Panc1 (cell line): ENCODE results near the gene CDC37L1. TPM values are rescaled to one million over a fixed set of nuclear protein-coding genes. Genes with fewer than 3 reads are reported as not detected.

ENCODE experiments used
- ATAC-seq: fragments of 200-7000 bp; cut with Tn5 transposase; 2 replicates; pipeline ENCODE4 v1.9.1; 2020; ENCODE audit warnings: mild to moderate bottlenecking, moderate library complexity
- BruUV-seq: library from RNA; stranded (reverse); fragments of 400-500 nt; replicated peaks from 2 replicates; lab custom pipeline; 2021; lab: Mats Ljungman, UMichigan
- CTCF ChIA-PET: fragments of 300-600 bp; sonication (Branson Sonifier 250); formaldehyde crosslinking; loops from one replicate; lab custom pipeline; 2022; ENCODE audit warnings: antibody characterized with exemption; lab: Charles Lee
- POLR2A ChIA-PET: fragments of 300-600 bp; sonication (Branson Sonifier 250); formaldehyde crosslinking; loops from one replicate; lab custom pipeline; 2022; ENCODE audit warnings: antibody characterized with exemption; lab: Charles Lee
- DNase-seq: peaks from one replicate; pipeline ENCODE4 v3.0.0-alpha.2; 2010; ENCODE audit warnings: low read depth, low spot score
- H3K27ac ChIP-seq: 2 replicates; pipeline ENCODE4 v1.5.1; 2011; ENCODE audit warnings: mild to moderate bottlenecking, low read length, inconsistent platforms
- H3K27me3 ChIP-seq: fragments of 200-500 bp; sonication (Bioruptor generic); 2 replicates; pipeline ENCODE4 v1.6.0; 2014; ENCODE audit warnings: low read length, inconsistent platforms; ENCODE audit not compliant: control insufficient read depth, insufficient read depth
- H3K36me3 ChIP-seq: fragments of 200-500 bp; sonication (Bioruptor generic); 2 replicates; pipeline ENCODE4 v1.5.1; 2014; ENCODE audit warnings: inconsistent platforms, mild to moderate bottlenecking, low read length, moderate library complexity; ENCODE audit not compliant: control insufficient read depth, insufficient read depth
- H3K4me1 ChIP-seq: 2 replicates; pipeline ENCODE4 v1.5.1; 2011; ENCODE audit warnings: inconsistent platforms, mild to moderate bottlenecking, low read length, moderate library complexity; ENCODE audit not compliant: control insufficient read depth, insufficient read depth
- H3K4me3 ChIP-seq, 2 experiments: 2 replicates each; pipeline ENCODE4 v1.5.1; 2011 to 2012; ENCODE audit warnings: low read depth in 2 of 2, low read length in 2 of 2, mild to moderate bottlenecking in 2 of 2, inconsistent platforms in 1 of 2, moderate library complexity in 1 of 2
- H3K9me3 ChIP-seq: fragments of 200-500 bp; sonication (Bioruptor generic); 2 replicates; pipeline ENCODE4 v1.5.1; 2014; ENCODE audit warnings: low read depth, mild to moderate bottlenecking, inconsistent platforms, low read length, moderate library complexity; ENCODE audit not compliant: control insufficient read depth, insufficient read depth
- CTCF ChIP-seq: fragments of 450-650 bp; IDR thresholded peaks from 2 replicates; pipeline ENCODE4 v1.5.1; 2017; ENCODE audit warnings: mild to moderate bottlenecking
- POLR2AphosphoS5 ChIP-seq: IDR thresholded peaks from 2 replicates; pipeline ENCODE4 v1.6.1; 2012; ENCODE audit warnings: mild to moderate bottlenecking, low read depth, low read length, moderate library complexity
- SIN3A ChIP-seq: IDR thresholded peaks from 2 replicates; pipeline ENCODE4 v1.6.1; 2012; ENCODE audit warnings: low read depth, mild to moderate bottlenecking, low read length, moderate library complexity, borderline replicate concordance; ENCODE audit not compliant: insufficient read depth
- TCF7L2 ChIP-seq: IDR thresholded peaks from 2 replicates; pipeline ENCODE4 v1.6.1; 2011; ENCODE audit warnings: mild to moderate bottlenecking, low read depth, low read length, inconsistent platforms
- in situ Hi-C: cut with HindIII; loops from 2 replicates; pipeline ENCODE4 v1.10.0; 2016; ENCODE audit warnings: low sequenced_read_pairs, low pct_unique_long_range_greater_than_20kb
- intact Hi-C: fragments of 100-400 bp; cut with micrococcal nuclease; formaldehyde crosslinking; loops from one replicate; pipeline ENCODE4 v1.10.0; 2022; ENCODE audit not compliant: unreplicated experiment
- total RNA-seq: library from RNA; stranded (reverse); gene quantifications from one replicate; pipeline ENCODE4 v1.2.1, GENCODE V29; 2021; ENCODE audit not compliant: unreplicated experiment
- TF ChIP-seq, protein P1 (sequence below), 2 experiments: IDR thresholded peaks; 2 replicates each; pipeline ENCODE4 v1.6.1; 2011 to 2012; ENCODE audit warnings: low read depth in 2 of 2, control low read depth in 1 of 2, low read length in 1 of 2, mild to moderate bottlenecking in 1 of 2, moderate library complexity in 1 of 2; ENCODE audit not compliant: insufficient read depth in 1 of 2

CDC37L1 gene
- total RNA-seq, 1 experiment from 2014 or later: 3.0 TPM

DNA sequence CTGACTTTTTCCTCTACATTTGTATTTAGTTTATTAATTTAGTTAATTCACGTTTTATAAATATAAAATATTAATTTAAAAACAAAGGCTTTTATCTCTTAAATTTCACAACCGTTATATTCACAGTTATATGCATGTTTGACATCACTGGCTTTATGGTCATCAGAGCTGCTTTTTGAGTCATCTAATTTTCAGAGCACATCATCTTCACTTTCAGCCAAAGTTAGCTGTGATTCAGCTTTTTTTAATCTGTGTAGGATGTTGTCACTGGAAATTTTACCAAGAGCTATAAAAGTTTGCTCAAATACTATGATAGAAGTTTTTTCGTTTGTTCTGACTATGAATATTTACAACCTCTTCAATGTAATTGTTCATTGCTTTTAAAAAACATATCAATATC, 12.4 kb downstream of the CDC37L1 start:
- BruUV-seq: no TSS peak
- H3K27ac ChIP-seq: no peak overlapping the region
- TF ChIP-seq, protein P1, sequence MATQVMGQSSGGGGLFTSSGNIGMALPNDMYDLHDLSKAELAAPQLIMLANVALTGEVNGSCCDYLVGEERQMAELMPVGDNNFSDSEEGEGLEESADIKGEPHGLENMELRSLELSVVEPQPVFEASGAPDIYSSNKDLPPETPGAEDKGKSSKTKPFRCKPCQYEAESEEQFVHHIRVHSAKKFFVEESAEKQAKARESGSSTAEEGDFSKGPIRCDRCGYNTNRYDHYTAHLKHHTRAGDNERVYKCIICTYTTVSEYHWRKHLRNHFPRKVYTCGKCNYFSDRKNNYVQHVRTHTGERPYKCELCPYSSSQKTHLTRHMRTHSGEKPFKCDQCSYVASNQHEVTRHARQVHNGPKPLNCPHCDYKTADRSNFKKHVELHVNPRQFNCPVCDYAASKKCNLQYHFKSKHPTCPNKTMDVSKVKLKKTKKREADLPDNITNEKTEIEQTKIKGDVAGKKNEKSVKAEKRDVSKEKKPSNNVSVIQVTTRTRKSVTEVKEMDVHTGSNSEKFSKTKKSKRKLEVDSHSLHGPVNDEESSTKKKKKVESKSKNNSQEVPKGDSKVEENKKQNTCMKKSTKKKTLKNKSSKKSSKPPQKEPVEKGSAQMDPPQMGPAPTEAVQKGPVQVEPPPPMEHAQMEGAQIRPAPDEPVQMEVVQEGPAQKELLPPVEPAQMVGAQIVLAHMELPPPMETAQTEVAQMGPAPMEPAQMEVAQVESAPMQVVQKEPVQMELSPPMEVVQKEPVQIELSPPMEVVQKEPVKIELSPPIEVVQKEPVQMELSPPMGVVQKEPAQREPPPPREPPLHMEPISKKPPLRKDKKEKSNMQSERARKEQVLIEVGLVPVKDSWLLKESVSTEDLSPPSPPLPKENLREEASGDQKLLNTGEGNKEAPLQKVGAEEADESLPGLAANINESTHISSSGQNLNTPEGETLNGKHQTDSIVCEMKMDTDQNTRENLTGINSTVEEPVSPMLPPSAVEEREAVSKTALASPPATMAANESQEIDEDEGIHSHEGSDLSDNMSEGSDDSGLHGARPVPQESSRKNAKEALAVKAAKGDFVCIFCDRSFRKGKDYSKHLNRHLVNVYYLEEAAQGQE (IDR thresholded peaks at IDR 0.05; ENCODE audit: insufficient read depth in 1 of 2, low read depth in 2 of 2, low read length in 1 of 2): no peak
- TF ChIP-seq POLR2AphosphoS5 (no peak), TCF7L2 (no peak)
- intact Hi-C loops: no loop called here
- ChIA-PET CTCF (no interaction called here), POLR2A (no interaction called here)
- no peak for DNase-seq
- no peaks in the 10 kb centered on the region for H3K36me3 ChIP-seq
- in situ Hi-C loops: no loop called here
- H3K9me3 ChIP-seq: no peaks in the 10 kb centered on the region
- H3K27me3 ChIP-seq: no peaks in the 10 kb centered on the region
- no peaks in the 10 kb centered on the region for H3K4me1 ChIP-seq
- no peak overlapping the region for H3K4me3 ChIP-seq
- no peak for ATAC-seq

- DNase-seq (no peak), ATAC-seq (no peak)
- H3K4me3 ChIP-seq: no peak overlapping the region
- BruUV-seq: no TSS peak
- no peaks in the 10 kb centered on the region for H3K4me1 ChIP-seq
- H3K36me3 ChIP-seq: no peaks in the 10 kb centered on the region; the same call in 1 of the 2 replicates
- H3K27me3 ChIP-seq: no peaks in the 10 kb centered on the region
- H3K9me3 ChIP-seq: no peaks in the 10 kb centered on the region
- intact Hi-C loops: no loop called here
- no peak for TF ChIP-seq TCF7L2
- TF ChIP-seq POLR2AphosphoS5: no peak
- TF ChIP-seq, protein P1 (IDR thresholded peaks at IDR 0.05; ENCODE audit: insufficient read depth in 1 of 2, low read depth in 2 of 2, low read length in 1 of 2): no peak
- TF ChIP-seq CTCF: no peak
- no peak for TF ChIP-seq SIN3A
- in situ Hi-C loops: no loop called here
- ChIA-PET CTCF (no interaction called here), POLR2A (no interaction called here)
- no peak overlapping the region for H3K27ac ChIP-seq
Measured at GRCh38 chr9:4700091-4700490, 20.7 kb downstream of the CDC37L1 start.
